HFF-Myc (cell line): Measurements from ENCODE around the gene ITSN1.

Experiments used
- DNase-seq: peaks from one replicate; pipeline ENCODE4 v3.0.0-alpha.2; 2011; ENCODE audit warnings: low read depth; ENCODE audit errors: extremely low read depth
- H3K4me3 ChIP-seq: replicated peaks from 2 replicates; pipeline ENCODE4 v1.5.1; 2011; ENCODE audit warnings: low read depth, mild to moderate bottlenecking, control low read depth, low read length
- TF ChIP-seq, protein P1 (sequence below): IDR thresholded peaks from 2 replicates; pipeline ENCODE4 v1.5.1; 2012; ENCODE audit warnings: mild to moderate bottlenecking, low read depth, low read length, control low read depth; ENCODE audit errors: missing control alignments

ITSN1 gene

DNA sequence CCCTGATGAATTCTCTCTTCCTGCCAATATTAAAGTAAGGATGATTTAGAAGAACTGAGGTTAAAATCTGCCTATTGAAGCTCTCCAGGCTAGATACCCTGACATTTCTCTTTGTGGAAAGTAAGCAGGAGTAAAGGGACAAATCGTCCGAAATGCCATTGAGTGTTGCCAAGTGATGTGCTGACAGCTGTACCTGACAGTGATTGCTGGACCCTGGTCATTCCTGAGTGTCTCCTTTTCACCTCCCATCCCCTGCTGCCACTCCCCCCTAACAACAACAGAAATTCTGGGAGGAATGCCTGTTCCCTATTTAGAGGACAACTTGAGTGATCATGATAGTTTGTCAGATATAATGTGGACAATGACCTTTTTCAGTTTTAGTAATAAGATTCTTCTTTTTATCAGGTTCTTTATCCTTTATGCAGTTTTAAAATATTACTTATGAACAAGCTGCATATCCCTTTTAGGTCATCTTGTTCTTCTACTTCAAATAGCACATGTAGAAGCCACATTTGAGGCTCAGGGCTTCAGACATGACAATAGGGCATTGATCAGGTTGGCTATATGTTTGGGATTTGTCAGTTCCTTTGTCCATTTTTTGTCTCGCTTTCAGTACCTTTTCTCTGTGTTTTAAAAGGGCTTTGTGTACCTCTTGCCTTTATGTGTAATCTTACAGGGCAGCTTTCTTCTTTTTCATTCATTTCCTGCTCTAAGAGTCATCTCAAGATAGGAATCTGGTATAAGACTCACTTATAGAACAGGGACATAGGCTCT is 56.0 kb downstream of the ITSN1 start:
- DNase-seq: no peak
- no peak overlapping the region for H3K4me3 ChIP-seq
- TF ChIP-seq, protein P1, sequence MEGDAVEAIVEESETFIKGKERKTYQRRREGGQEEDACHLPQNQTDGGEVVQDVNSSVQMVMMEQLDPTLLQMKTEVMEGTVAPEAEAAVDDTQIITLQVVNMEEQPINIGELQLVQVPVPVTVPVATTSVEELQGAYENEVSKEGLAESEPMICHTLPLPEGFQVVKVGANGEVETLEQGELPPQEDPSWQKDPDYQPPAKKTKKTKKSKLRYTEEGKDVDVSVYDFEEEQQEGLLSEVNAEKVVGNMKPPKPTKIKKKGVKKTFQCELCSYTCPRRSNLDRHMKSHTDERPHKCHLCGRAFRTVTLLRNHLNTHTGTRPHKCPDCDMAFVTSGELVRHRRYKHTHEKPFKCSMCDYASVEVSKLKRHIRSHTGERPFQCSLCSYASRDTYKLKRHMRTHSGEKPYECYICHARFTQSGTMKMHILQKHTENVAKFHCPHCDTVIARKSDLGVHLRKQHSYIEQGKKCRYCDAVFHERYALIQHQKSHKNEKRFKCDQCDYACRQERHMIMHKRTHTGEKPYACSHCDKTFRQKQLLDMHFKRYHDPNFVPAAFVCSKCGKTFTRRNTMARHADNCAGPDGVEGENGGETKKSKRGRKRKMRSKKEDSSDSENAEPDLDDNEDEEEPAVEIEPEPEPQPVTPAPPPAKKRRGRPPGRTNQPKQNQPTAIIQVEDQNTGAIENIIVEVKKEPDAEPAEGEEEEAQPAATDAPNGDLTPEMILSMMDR: no peak

DNA sequence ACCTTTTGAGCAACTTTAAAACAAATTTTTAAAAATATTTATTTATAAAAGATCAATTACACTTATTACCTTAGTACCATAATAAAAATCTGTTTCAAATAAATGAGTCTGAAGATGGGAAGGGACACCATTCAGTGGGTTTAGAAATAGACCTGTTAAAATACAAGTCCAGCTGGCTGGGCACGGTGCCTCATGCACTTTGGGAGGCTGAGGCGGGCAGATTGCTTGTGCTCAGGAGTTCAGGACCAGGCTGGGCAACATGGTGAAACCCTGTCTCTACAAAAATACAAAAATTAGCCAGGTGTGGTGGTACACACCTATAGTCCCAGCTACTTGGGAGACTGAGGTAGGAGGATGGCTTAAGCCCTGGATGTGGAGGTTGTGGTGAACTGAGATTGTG is 57.0 kb downstream of the ITSN1 start:
- H3K4me3 ChIP-seq: no peak overlapping the region

DNA sequence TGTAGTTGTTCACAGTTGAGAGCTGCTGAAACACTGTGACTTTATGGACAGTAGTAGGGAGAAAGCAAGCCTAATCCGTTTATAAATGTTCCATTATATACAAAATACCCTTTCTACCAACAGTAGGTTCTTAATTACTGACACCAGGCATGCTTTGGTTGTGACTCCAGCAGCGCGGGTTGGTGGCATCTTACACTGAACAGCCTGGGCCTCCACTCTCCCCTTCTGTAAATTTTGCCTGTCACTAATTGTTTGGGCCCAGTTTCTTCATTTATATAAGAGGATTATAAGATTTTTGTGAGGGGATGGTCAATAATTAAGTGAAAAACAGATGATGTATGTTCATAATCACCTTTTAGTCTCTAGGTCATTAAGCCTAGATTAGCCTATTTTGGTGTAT is 58.2 kb downstream of the ITSN1 start:
- H3K4me3 ChIP-seq: no peak overlapping the region
- no peak for DNase-seq
- TF ChIP-seq, protein P1: no peak

More for the DNA sequence above, 57.0 kb downstream of the ITSN1 start:
- TF ChIP-seq, protein P1: no peak
- no peak for DNase-seq

DNA sequence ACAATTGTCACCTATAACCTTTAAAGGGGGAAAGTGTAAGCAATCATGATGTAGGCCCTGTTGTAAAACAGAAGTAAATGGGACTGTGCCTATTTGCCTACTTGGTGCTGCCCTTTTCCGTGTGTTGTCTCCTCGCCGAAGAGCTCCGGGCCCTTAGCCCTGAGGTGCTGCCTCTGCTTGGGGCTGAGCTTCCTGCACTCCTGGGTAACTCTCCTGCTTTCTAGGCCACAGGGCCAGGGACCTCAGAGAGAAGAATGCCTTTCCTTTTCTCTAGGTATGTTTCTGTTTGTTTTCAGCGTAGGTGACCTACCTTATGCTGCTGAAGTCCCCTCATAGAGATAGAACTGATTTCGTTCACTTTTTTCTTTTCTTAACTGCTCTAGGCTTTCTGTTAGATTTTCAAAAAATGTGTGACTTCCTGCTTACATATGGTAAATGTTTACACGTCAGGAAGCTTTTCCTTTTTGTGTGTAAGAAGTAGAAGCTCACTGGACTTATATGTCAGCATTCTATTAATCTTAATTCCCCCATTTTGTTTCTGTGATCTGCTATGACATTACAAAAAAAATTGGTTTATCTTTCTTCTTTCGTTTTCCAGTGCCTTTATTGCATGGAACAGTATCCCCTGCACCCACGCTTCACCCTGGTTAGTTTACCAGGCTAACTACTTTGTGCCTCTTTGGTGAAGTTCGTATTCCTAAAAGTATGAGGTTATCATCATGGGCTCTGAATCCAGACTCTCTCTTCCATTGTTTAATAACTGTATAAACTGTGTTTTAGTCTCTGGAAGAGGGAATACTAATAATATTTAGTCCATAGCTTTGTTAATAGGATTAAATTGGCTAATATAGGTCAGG is 61.7 kb downstream of the ITSN1 start:
- no peak overlapping the region for H3K4me3 ChIP-seq
- DNase-seq: no peak
- TF ChIP-seq, protein P1: no peak

DNA sequence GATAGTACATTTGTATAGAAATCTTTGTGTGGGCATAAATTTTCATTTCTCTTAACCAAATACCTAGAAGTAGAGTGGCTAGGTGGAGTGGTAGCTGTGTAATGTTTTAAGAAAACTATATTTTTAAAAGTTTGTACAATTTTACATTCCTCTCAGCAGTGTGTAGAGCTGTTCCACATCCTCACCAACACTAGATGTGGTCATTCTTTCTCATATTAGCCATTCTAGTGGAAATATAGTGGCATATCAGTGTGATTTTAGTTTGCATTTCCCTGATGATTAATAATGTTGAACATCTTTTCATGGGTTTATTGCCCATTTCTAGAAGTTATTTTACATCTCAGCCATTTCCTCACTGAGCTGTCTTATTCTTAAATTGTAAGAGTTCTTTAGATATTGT is 65.5 kb downstream of the ITSN1 start:
- no peak for DNase-seq
- TF ChIP-seq, protein P1: no peak
- no peak overlapping the region for H3K4me3 ChIP-seq

DNA sequence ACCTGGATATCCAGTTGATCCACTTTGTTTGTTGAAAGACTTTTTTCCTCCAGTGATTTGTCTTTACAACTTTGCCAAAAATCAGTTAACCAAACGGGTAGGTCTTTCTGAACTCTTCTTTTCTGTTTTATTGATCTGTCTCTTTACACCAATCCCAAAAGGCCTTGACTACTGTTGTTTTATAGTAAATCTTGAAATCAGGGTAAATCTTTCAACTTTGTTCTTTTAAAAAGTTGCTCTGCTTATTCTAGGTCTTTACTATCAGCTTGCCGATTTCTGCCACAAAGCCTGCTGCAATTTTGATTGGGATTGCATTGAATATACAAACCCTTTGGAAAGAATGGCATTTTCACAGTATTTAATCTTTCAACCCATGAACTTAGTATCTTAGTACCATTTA is 66.6 kb downstream of the ITSN1 start:
- DNase-seq: no peak
- no peak overlapping the region for H3K4me3 ChIP-seq
- TF ChIP-seq, protein P1: no peak
